Bronchial epithelial cell (primary cell): Measurements from ENCODE around the gene HYAL2. TPM values are rescaled to one million over a fixed set of nuclear protein-coding genes. Genes with fewer than 3 reads are reported as not detected.

Experiments used
- DNase-seq: peaks from one replicate; pipeline ENCODE4 v3.0.0-alpha.2; 2010; ENCODE audit warnings: low read depth
- FAIRE-seq: peaks from 2 replicates; lab custom pipeline; 2011; peaks lifted over from hg19 to GRCh38; lab: Jason Lieb, UNC
- H3K27me3 ChIP-seq: 2 replicates; pipeline ENCODE4 v1.5.1; 2011; ENCODE audit warnings: low read length; ENCODE audit not compliant: control insufficient read depth, insufficient read depth
- H3K36me3 ChIP-seq: 2 replicates; pipeline ENCODE4 v1.5.1; 2011; ENCODE audit warnings: low read length; ENCODE audit not compliant: control insufficient read depth, insufficient read depth
- H3K4me3 ChIP-seq: 2 replicates; pipeline ENCODE4 v1.5.1; 2011; ENCODE audit warnings: mild to moderate bottlenecking, low read depth, low read length, control low read depth
- total RNA-seq: library from RNA; depleted of rRNA; stranded (reverse); fragments of >200 nt; gene quantifications from 2 replicates; pipeline ENCODE4 v1.2.1, GENCODE V29; 2014
- TF ChIP-seq, protein P1 (sequence below): IDR thresholded peaks from 2 replicates; pipeline ENCODE4 v1.5.1; 2011; ENCODE audit warnings: mild to moderate bottlenecking, moderate library complexity, low read length, control low read depth, inconsistent platforms; ENCODE audit not compliant: insufficient read depth, severe bottlenecking

HYAL2 gene
- total RNA-seq, 1 donor from 2014 or later = 55.0 TPM

DNA sequence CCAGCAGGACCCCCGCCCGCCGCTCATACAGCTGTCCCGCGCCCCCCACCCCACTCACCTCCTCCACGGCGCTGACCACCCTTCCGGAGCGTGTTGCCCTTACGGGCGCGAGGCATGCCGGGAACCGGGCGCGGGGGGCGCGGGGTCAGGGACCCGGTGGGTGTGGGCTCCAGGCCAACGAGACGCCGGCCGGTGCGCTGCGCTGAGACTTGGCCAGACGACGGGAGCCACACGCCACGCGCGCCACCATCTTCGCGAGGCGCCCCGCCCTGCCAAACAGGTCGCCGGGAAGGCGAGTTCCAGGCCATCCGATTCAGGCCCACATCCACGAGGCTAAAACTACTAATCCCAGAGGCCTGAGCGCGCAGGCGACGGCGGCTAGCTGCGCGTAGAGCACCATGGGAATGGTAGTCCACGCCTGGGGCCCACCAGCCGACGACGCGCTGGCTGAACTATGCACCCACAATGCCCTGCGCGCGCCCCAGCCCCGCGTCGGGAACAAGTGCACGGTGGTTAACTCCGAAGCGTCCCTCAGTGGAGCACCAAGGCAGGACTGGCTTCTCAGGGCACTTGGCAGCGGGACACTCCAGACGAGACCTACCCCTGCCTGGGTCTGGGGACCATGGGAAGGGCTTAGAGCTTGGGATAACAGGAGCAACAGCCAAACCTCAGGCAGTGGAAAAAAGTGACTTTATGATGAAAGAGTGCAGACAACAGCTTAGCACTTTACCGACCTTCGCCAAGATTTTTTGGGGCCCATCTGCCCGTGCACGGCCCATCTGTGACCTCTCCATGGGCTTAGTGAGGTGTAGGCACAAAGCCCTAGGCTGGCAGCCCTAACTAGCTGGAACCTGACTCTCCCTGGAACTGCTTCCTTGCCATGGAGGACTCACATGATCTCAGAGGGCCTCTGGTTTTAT lies 30.1 kb downstream of the HYAL2 start, which contains the start of gene IFRD2:
Gene IFRD2 (minus strand): TSS at position 271 of the 920 bp plus-strand sequence. CDS start 155 bp downstream, at position 116.
- TF ChIP-seq, protein P1, sequence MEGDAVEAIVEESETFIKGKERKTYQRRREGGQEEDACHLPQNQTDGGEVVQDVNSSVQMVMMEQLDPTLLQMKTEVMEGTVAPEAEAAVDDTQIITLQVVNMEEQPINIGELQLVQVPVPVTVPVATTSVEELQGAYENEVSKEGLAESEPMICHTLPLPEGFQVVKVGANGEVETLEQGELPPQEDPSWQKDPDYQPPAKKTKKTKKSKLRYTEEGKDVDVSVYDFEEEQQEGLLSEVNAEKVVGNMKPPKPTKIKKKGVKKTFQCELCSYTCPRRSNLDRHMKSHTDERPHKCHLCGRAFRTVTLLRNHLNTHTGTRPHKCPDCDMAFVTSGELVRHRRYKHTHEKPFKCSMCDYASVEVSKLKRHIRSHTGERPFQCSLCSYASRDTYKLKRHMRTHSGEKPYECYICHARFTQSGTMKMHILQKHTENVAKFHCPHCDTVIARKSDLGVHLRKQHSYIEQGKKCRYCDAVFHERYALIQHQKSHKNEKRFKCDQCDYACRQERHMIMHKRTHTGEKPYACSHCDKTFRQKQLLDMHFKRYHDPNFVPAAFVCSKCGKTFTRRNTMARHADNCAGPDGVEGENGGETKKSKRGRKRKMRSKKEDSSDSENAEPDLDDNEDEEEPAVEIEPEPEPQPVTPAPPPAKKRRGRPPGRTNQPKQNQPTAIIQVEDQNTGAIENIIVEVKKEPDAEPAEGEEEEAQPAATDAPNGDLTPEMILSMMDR = no peak
- no peaks in the 10 kb centered on the region for H3K27me3 ChIP-seq
- DNase-seq (peak; percentile 93), FAIRE-seq (peak; percentile 23)
- H3K4me3 ChIP-seq = peak within 1 kb of the TSS; percentile 93
- peaks cover 31% of the 10 kb centered on the region for H3K36me3 ChIP-seq

DNA sequence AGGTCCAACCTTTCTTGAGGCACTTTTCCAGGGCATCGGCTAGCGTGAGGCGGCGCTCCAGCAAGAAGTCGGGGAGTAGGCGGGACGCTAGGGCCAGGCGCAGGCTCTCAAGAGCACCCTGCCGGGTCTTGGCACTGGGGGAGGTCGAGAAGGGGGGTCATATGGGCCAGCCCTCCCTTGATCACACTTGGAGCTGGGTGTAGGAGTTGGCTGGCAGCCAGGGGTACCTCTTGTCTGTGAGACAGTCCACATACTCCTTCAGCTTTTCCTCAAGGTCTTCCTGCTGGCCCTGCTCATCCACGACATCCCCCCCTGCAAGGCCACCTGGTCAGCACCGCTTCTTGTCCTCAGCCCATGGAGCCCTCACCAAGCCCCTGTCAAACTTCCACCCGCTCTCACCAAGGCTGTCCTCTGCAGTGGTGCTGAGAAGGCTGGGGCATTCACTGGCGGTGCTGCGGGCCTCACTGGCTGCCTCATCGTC lies 32.3 kb downstream of the HYAL2 start:
- no peak overlapping the region for H3K4me3 ChIP-seq
- FAIRE-seq = no peak
- no peaks in the 10 kb centered on the region for H3K27me3 ChIP-seq
- H3K36me3 ChIP-seq = peaks cover 34% of the 10 kb centered on the region
- TF ChIP-seq, protein P1 = no peak
- DNase-seq = no peak

DNA sequence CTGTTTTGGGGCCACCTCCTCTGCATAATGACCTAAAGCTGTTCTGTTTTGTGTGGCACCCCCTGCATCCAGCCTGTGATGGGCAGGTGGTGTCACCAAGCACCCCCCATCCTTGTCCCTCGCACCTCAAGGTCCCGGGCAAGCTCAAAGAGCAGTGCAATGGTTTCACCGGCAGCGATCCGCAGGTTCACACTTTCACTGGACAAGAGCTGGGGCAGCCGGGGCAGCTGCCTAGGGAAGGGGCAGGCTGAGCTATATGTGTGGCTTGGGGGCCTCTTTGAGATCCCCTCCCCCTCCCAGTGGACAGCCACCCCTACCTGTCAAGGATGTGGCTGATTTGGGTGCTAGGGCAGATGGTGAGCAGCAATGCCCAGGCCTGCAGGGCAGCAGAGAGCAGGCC lies 33.4 kb downstream of the HYAL2 start:
- no peaks in the 10 kb centered on the region for H3K27me3 ChIP-seq
- no peak for FAIRE-seq
- DNase-seq = no peak
- H3K4me3 ChIP-seq = no peak overlapping the region
- TF ChIP-seq, protein P1 = no peak
- peaks cover 34% of the 10 kb centered on the region for H3K36me3 ChIP-seq

DNA sequence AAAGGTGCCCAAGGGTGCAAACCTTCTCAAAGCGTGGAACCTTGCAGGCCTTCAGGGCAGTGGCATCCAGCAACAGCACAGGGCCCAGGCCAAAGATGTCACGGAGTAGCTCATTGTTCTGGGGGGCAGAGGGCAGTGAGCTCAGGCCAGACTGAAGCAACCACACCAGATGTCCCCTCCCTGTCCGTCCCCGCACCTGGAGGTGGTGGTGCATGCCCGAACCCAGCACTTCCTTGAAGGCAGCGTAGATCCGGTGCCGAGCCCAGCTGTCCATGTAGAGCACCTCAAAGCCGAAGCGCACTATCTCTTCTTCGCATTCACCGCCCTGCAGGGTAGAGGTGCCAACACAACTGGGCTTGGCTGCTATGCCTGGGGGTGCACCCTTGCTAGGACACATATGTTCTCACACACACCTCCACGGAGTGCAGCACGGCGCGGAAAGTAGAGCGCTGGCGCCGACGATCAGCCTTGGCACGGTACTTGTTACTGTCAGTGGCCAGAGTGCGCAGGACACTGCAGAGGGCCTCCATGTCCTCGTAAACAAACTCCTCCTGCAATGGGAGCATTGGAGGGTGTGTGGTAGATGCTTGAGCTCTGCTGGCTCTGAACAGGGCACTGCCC lies 34.0 kb downstream of the HYAL2 start:
- no peak for FAIRE-seq
- peaks cover 34% of the 10 kb centered on the region for H3K36me3 ChIP-seq
- H3K4me3 ChIP-seq = no peak overlapping the region
- H3K27me3 ChIP-seq = no peaks in the 10 kb centered on the region
- DNase-seq = no peak
- TF ChIP-seq, protein P1 = no peak

DNA sequence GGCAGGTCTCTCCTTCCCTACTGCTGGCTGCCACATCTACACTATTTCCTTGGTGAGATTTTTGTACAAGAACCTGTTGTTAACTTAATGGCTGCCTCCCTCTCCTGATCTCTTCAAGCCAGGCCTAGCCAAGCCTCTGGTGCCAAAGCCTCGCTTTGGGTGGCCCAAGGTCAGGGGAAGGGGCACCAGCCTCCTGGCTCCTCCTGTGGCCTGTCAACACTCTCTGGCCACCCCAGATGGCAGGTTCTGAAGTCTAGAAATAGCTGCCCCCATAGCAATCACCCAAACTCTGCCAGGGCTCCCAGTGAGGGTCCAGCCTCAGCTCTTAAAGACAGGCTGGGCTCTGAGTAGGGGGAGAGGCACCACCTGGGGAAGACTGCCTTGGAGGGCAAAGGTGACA lies 35.3 kb downstream of the HYAL2 start:
- DNase-seq (no peak), FAIRE-seq (no peak)
- TF ChIP-seq, protein P1 = no peak
- peaks cover 34% of the 10 kb centered on the region for H3K36me3 ChIP-seq
- no peak overlapping the region for H3K4me3 ChIP-seq
- H3K27me3 ChIP-seq = no peaks in the 10 kb centered on the region
